OCI-M2 (cell line): Measurements from ENCODE around the gene TSNAX.
"Not testable (repeated sequence)": the region's sequence is repeated elsewhere in the genome, so short reads cannot be mapped to it uniquely, and the experiment has no call there.

ENCODE experiments used
- DNase-seq: peaks from one replicate; lab custom pipeline; 2025; ENCODE audit not compliant: unreplicated experiment; lab: John Stamatoyannopoulos, UW

The TSNAX gene

DNA sequence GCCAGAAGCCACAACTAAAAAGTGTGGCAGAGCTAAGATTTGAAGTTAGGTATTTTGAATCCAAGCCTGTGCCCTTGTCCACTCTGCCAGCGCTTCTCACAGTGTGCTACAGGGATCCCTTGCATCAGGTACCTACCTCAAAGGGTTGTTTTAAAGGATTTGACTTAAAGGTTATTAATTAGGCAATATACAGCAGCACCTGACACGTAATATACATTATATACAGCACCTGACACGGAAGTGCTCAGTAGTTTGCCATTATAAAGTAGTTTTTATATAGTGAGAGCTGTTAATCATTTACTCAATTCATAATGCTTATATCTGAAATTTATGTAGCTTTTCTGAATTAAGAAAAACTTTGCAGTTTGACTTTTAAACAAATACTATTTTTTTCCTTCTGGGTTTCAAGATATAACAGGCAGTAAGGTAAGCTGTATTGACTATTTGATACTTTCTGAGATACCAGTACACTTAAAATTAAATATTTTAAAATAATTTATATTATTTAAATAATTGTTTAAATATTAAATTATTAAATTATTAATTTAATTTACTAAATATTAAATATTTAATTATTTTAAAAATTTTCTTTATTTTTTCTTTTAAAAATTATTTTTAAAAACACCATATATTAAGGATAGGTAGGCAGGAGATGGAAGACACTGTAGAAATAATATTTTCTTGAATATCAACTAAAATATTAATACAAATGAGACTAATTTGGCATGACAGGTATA is 33.3 kb downstream of the TSNAX start:
- DNase-seq = no peak

DNA sequence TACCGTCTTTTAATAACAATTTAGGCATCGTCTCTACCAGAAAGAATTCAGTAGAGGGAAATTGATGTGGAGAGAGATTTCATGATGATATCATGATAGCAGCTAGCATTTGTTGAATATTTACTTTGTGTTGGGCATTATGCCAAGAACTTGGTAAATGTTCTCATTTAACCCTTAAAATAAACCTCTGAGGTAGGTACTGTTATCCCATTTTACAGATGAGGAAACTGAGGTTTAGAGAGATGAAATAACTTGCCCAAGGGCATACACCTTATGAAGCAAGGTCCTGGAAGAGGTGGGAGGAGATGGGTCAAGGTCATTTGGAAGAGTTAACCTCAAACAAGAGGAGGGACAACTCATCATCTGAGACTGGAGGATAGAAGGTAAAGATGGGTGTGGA is 34.8 kb downstream of the TSNAX start:
- DNase-seq = no peak

DNA sequence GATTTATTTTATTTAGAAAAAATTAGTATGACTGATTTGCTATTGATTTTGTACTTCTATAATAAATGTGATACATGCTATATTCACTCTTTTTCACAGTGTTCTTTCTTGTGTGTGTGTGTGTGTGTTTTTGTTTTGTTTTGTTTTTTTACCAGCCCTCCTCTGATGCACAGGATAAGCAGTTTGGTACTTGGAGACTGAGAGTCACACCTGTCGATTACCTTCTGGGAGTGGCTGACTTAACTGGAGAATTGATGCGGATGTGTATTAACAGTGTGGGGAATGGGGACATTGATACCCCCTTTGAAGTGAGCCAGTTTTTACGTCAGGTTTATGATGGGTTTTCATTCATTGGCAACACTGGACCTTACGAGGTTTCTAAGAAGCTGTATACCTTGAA is 35.9 kb downstream of the TSNAX start:
- DNase-seq = no peak

DNA sequence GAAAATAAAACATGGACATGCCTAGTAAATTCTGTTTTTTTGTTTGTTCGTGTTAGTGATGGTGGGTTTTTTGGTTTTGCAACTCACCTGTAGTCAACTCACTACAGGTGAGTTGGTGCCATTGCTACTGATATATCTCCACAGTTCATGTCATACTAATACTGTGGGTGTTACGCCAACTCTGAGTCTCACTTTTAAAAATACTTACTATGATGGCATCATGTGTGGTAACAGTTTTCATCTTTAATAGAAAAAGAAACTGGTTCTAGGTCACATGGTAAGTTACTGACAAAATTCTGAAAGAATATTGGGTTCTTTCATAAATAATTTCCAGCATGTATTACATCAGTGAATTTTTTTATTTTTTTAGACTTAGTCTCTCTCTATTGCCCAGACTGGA is 38.0 kb downstream of the TSNAX start:
- DNase-seq = no peak

DNA sequence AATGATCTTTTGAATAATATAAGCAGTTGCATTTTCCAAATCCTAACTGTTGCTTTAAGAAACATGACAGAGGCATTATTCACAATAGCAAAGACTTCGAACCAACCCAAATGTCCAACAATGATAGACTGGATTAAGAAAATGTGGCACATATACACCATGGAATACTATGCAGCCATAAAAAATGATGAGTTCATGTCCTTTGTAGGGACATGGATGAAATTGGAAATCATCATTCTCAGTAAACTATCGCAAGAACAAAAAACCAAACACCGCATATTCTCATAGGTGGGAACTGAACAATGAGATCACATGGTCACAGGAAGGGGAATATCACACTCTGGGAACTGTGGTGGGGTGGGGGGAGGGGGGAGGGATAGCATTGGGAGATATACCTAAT is 41.8 kb downstream of the TSNAX start:
- not testable (repeated sequence) for DNase-seq

DNA sequence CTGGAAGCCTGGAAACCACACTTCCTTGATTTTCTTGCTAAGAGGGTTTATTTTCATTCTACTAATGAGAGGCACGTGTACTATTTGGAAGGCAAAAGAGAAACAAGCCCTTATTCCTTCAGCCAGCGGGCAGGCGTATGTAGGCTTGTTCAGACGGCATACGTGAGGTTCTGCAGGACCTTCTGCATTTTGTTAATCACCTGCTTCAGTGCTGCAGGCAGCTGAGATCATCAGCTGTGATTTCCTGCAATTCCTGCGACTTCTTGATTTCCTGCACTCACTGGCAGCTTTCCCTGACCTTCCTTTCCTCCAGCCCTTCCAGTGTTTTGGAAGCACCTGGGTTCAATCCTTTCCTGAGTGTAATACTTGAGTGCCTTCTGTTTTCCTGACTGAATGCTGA is 43.4 kb downstream of the TSNAX start:
- DNase-seq = no peak

DNA sequence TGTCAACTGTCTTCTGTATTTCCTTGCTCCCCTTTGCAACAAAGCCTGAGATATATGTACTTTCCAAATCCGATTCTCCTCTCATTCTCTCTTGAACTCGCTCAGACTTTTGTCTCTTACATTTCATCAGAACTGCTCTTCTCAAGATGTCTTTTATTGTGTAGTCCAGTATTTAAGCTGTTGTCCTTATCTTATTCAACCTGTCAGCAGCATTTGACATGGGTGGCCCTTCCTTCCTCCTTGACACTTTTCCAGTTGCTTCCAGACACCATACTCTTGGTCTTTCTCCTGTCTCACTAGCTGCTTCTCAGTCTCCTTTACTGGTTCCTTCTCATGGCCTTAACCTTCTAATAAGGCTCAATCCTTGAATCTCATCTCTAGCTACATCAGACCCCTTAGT is 47.0 kb downstream of the TSNAX start:
- no peak for DNase-seq

DNA sequence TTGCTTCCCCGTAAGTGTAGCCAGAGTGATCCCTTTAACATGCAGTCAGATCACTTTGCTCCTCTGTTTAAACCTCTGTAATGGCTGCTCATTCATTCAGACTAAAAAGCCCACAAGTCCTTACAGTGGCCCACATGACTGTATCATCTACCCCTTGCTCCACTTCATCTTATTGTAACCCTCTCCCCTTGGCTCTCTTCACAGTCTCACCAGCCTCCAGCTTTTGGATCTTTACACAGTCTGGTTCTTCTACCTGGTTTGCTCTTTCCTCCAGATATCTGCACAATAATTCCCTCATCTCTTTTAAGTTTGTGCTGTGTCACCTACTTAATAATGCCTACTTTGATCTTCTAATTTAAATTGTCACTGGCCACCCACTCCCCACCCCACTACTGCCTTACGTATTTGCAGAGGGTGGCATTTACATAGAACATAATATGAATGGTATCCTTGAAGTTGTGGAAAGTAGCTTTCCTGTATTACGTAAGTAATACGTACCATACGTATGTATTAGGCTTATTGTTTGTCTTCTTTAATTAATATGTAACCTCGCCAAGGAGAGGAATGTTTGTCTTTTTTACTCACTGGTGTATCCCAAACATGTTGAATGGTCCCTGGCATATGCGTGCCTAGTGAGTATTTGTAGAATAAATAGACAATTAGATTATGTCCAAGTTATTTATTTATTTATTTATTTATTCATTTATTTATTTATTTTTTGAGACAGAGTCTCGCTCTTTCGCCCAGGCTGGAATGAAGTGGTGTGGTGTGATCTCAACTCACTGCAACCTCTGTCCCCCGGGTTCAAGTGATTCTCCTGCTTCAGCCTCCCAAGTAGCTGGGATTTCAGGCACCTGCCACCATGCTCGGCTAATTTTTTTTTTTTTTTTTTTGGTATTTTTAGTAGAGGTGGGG is 48.6 kb downstream of the TSNAX start:
- no peak for DNase-seq

DNA sequence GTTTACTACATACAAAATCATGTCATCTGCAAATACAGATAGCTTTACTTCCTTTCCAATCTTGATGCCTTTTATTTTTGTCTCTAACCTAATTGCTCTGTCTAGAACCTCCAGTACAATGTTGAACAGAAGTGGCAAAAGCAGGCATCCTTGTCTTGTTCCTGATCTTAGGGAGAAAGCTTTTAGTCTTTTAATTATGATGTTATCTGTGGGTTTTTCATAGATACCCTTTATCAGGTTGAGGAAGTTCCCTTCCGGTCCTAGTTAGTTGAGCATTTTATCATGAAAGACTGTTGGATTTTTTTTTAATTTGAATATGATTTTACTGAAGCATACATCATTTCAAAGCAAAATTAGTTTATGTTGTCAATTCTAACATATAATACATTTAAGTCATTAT is 52.4 kb downstream of the TSNAX start:
- no peak for DNase-seq

DNA sequence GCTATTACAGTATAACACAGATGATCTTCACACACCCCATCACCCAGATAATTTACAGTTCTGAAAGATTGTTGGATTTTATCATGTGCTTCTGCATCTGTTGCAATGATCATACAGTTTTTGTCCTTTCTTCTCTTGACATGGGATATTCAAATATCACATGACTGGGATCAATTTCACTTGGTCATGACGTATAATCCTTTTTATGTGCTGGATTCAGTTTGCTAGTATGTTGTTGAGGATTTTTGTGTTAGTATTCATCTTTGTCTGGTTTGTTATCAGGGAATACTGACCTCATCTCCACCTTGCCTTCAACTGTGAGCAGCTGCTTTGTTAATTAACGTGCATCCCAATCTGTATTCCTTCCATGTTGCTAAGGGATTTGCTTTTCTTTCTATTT is 53.4 kb downstream of the TSNAX start:
- DNase-seq = no peak

DNA sequence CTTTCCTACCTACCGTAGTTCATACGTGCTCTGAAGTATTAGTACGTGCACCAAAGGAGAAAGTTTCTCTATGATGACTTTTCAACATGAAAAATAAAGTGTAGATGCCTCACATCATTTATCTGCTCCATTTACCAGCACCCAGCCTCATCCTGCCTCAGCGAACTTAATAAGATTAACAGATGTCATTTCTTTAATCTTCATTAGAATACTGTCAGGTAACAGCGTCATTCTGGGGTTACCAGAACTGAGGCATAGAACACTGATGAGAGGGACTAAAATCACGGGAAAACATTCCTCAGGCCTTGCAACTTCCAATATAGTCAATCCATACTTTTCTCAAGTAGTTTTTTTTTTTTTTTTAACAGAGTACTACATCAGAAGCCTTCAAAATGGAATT is 54.9 kb downstream of the TSNAX start:
- DNase-seq = no peak

DNA sequence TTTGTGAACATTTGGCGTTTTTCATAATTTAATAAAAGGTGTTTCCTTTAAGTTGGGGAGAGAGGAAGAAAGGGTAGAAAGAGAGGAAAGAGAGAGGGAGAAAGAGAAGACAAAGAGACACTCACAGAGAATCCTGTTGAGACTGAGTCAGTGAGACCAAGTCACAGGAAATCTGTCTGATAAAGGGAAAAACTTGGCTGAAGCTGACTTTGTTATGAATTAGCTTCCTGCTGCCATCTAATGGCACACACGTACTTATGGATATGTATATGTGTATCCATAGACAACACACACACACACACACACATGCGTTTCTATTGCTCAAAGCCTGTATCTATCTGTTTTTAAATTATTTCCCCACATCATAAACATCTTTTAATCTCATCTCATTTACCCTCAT is 55.6 kb downstream of the TSNAX start:
- no peak for DNase-seq

DNA sequence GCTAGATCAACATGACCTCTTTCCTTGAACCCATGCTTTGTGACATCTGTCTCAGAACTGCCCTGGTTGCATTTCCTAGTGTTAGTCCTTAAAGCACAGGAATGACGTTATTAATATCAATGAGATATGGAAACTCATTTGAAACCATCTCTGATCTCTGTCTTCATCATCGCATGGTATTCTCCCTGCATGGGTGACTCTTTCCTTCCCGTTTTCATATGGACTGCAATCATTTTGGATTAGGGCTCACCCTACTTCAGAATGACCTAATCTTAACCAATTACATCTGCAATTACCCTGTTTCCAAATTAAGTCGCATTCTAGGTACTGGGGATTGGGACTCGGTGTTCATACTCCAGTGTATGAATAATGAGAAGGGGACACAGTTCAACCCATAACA is 56.5 kb downstream of the TSNAX start:
- DNase-seq = no peak

DNA sequence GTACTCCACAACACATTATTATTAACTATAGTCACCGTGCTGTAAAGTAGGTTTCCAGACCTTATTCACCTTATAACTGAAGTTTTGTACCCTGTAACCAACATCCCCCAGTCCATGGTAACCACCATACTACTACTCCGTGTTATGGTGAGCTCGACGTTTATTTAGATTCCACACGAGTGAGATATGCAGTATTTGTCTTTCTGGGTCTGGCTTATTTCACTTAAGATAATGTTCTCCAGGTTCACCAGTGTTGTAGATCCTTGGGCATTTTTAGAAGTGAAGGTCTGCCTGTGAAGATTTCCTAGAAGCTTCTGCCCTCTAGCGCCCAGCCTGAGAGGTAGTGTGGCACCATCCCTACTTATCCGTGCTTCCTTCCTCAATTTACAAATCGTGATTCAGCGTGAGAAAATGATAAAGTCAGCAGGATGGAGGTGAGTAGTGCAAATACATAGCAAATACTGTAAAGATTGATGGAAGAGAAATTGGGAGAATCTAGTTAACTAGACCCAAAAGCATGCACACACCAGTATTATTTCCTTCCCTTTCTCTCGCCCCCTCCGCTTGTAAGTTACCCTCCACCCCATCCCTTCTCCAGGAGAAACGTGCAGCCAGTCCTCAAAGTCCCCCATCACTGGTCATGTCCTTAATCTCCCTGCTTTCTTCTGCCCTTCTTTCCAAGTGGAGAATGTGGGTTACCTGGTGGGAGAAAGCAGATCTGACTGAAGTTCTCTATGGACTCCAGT is 62.2 kb downstream of the TSNAX start:
- no peak for DNase-seq

DNA sequence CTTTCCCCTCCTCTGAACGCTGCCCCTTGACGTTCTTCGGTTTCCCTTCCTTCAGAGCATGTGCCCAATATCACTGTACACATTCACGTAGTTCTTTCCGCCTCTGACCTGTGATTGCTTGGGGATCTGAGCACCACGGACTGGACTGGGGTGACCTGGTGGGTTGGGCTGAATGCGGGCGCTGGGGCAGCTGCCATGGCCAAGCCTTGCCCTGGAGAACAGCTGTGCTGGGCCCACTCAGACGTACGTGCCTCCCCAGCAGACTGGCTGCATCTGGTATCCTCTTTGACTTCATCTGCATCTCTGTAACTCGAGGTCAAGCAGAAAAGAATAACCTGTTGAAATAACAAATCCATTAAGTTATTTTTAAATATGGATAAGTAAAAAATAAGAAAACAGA is 63.0 kb downstream of the TSNAX start:
- no peak for DNase-seq

DNA sequence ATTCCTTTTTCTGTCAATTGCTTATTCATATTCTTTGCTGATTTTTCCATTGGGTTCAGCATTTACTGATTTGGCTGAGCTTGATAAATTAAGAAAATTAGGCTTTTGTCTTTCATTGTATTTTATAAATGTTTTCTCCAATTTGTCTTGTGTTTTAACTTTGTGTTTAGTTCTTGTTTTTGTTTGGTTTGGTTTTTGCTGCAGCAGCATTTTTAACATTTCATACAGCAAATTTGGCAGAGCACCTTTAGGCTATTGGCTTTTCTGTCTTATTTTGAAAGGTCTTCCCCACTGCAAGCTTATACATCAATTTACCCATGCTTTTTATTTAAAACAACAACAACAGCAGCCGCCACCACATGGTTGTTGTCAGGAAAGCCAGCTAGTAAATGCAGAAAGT is 64.3 kb downstream of the TSNAX start:
- no peak for DNase-seq

DNA sequence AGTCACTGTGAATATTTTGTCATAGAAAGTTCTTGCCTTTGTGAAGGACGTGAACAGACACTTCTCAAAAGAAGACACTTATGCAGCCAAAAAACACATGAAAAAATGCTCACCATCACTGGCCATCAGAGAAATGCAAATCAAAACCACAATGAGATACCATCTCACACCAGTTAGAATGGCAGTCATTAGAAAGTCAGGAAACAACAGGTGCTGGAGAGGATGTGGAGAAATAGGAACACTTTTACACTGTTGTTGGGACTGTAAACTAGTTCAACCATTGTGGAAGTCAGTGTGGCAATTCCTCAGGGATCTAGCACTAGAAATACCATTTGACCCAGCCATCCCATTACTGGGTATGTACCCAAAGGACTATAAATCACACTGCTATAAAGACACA is 64.8 kb downstream of the TSNAX start:
- DNase-seq = not testable (repeated sequence)

DNA sequence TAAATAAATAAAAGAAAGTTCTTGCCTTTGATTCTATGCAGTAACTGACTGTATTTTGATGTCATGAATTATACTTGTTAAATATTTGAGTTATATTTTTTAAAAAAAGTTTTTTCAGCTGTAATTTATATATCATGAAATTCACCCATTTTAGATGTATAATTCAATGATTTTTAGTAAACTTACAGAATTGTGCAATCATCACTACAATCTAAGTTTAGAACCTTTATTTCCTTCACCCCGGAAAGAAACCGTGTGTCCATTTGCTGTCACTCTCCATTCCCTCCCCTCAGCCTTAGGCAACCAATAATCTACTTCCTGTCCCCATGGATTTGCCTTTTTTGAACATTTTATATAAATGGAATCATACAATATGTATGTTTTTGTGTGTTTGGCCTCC is 65.7 kb downstream of the TSNAX start:
- no peak for DNase-seq

DNA sequence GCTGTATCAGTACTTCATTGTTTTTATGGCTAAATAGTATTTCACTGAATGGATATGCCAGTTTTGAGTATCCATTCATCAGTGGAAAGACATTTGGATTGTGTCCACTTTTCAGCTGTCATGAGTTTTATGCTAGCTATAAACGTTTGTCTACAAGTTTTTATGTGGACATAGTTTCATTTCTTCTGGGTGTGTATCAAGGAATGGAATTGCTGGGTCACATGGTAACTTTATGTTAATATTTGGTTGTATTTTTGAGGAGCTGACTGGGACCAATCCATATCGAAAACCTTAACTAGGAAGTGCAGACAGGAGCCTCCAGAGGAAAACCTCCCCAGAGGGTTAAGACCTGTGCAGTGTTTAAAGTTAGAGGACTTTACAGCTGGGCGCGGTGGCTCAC is 66.3 kb downstream of the TSNAX start:
- no peak for DNase-seq

DNA sequence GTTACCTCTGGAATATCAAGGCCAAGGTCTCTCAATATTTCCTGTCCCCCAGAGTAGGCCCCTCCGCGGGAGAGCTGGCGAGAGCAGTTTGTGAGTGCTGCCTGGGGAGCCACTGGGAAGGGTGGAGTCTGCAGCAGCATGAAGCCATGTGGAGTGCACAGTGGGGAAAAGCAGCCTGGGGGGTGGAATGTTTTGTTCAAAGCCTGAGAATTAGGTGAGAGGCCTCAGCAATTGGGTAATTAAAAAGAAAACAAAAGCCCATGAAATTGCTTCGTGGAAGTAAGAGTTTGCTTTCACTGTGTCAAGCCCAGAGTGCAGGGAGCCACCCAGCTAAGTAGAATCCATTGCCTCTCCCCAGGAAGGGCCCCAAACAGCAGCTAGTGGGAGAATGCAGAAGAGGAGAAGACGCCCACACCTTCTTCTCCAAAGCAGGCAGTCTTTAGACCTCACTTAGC is 67.9 kb downstream of the TSNAX start:
- DNase-seq = no peak

DNA sequence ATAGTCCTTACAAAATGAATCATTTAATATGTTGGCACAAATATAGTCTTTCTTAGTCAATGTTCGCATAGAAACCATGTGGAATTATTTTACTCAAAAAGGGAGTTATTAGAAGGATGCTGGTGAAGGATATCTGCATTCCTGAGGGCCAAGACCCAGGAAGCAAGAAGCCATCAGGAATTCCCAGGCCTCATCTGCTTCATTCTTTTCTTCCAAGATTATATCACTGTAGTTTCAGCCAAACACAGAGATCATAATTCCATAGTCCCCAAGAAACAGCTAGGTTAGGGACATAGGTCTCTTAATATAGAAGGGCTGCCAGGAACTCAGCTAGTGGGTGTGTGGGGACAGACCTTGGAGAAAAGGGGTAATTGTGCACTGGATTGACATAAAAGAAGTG is 69.5 kb downstream of the TSNAX start:
- no peak for DNase-seq
